ENCODE measurements around the gene CALM3. TPM values are rescaled to one million over a fixed set of nuclear protein-coding genes. Genes with fewer than 3 reads are reported as not detected.

Gene CALM3
- polyA plus RNA-seq, 3 donors, result 165 to 240 (median 177) TPM

DNA sequence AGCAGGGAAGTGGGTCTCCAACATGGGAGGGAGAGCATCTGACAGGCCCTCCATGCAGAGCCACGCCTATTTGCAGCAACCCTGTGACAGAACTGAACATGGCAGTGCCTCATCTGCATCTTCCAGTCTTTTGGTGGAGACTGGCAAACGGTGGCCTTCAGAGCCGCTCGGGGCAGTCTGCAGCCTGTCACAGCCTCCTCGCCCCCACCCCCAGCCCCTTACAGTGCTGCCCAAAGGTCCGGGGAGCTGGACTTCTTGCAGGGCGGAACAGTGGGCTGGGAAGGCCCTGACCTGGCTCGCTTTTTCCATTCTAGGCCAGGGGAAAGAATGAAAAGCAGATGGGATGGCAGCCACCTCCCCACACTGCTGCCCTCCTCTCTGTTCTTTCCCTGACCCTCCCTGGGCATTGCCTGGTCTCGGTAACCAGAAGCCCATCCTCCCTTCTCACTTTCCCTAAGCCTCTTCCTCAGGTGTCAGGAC is 2.7 kb downstream of the CALM3 start:
- peaks cover 40 to 48% of the 10 kb centered on the region in 2 donors for H3K36me3 Mint-ChIP-seq
- H3K9me3 ChIP-seq (replicated peaks in 1 of 2; ENCODE audit: control insufficient read depth in 1 of 2, insufficient read depth in 1 of 2, low read length in 2 of 2), result peaks cover 2 to 4% of the 10 kb centered on the region in 2 donors
- peak overlapping the region in 5 of 7 donors; percentile 8 to 79 (median 15) for H3K27ac Mint-ChIP-seq
- no peak overlapping the region for H3K4me3 ChIP-seq (replicated peaks in 1 of 3; ENCODE audit: low read depth in 2 of 3, low read length in 3 of 3)
- no peaks in the 10 kb centered on the region for H3K27me3 ChIP-seq (ENCODE audit: control insufficient read depth in 2 of 2, insufficient read depth in 2 of 2, low read length in 2 of 2)
- H3K4me3 Mint-ChIP-seq, result peak overlapping the region in 1 of 2 donors; percentile 23
- DNase-seq, result no peak
- H4K20me1 ChIP-seq (ENCODE audit: insufficient read depth, low read length), result peaks cover 69% of the 10 kb centered on the region
- no peak overlapping the region for H3K9ac ChIP-seq (ENCODE audit: insufficient read depth, low read length, poor library complexity, severe bottlenecking)
- peaks cover 52% of the 10 kb centered on the region for H3K79me2 ChIP-seq (ENCODE audit: insufficient read depth, low read length)
- TF ChIP-seq, protein P1, sequence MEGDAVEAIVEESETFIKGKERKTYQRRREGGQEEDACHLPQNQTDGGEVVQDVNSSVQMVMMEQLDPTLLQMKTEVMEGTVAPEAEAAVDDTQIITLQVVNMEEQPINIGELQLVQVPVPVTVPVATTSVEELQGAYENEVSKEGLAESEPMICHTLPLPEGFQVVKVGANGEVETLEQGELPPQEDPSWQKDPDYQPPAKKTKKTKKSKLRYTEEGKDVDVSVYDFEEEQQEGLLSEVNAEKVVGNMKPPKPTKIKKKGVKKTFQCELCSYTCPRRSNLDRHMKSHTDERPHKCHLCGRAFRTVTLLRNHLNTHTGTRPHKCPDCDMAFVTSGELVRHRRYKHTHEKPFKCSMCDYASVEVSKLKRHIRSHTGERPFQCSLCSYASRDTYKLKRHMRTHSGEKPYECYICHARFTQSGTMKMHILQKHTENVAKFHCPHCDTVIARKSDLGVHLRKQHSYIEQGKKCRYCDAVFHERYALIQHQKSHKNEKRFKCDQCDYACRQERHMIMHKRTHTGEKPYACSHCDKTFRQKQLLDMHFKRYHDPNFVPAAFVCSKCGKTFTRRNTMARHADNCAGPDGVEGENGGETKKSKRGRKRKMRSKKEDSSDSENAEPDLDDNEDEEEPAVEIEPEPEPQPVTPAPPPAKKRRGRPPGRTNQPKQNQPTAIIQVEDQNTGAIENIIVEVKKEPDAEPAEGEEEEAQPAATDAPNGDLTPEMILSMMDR (IDR thresholded peaks at IDR 0.05), result no peak
- H2AFZ ChIP-seq (ENCODE audit: insufficient read depth, low read depth, low read length, poor library complexity, severe bottlenecking), result no peak overlapping the region
- peaks cover 0 to 8% (median 6%) of the 10 kb centered on the region in 7 donors for H3K9me3 Mint-ChIP-seq
- peaks cover 30 to 36% of the 10 kb centered on the region in 2 donors for H3K4me1 ChIP-seq (ENCODE audit: control insufficient read depth in 1 of 2, insufficient read depth in 2 of 2, low read length in 2 of 2)
- peaks cover 39% of the 10 kb centered on the region for H3K4me1 Mint-ChIP-seq
- H3K27ac ChIP-seq (ENCODE audit: low read depth in 1 of 2, low read length in 2 of 2), result peak overlapping the region in 1 of 2 donors; percentile 8
- peaks cover 2 to 6% (median 6%) of the 10 kb centered on the region in 3 donors for H3K27me3 Mint-ChIP-seq (ENCODE audit: low read depth in 3 of 3)
- 93% methylated on average over 8 of the region's 9 CpGs for WGBS (ENCODE audit: insufficient coverage)
- peaks cover 35 to 40% of the 10 kb centered on the region in 2 donors for H3K36me3 ChIP-seq (replicated peaks in 1 of 2; ENCODE audit: control insufficient read depth in 1 of 2, insufficient read depth in 2 of 2, low read length in 2 of 2)
- H3K4me2 ChIP-seq (replicated peaks; ENCODE audit: extremely low read depth, low read length, poor library complexity, severe bottlenecking), result no peak overlapping the region
- intact Hi-C loops (cut with micrococcal nuclease), result loop anchor here in 1 of 2 donors (10.0 kb wide), 1 partner anchor 49 kb away; no protein-coding TSS in a partner anchor

DNA sequence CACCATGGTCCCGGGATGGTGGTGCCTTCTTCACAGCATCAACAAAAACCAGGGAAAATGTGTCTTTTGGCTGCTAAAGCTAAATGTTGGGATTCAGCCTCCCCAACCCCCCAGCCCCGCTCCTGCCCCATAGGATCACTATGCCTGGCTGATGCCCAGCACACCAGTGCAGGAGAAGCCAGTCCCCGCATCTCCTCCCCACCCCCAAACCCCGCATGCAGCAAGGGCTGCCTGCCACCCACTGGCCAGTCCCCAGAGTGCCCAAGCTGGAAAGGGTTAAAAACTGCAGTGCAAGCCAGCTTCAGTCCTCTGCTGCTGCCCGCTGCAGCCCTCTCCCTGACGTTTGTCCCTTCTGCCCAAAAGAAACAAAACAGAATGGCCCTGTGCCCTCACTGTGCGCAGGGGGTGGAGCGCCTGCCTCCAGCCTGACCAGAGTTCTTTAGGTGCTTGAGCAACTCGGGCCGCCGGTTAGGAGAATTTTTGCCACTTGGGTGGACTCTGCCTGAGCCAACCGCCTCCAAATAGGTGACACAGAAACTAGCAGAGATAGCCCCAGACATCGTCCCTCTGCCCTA is 3.7 kb downstream of the CALM3 start:
- Mint-ChIP-seq H3K4me1 (peaks cover 39% of the 10 kb centered on the region), H3K9me3 (peaks cover 0 to 3% (median 0%) of the 10 kb centered on the region in 7 donors), H3K36me3 (peaks cover 51 to 58% of the 10 kb centered on the region in 2 donors), H3K4me3 (no peak overlapping the region), H3K27ac (no peak overlapping the region), H3K27me3 (ENCODE audit: low read depth in 3 of 3) (peaks cover 5 to 6% (median 6%) of the 10 kb centered on the region in 3 donors)
- Histone ChIP-seq H2AFZ (ENCODE audit: insufficient read depth, low read depth, low read length, poor library complexity, severe bottlenecking) (no peak overlapping the region), H3K4me2 (replicated peaks; ENCODE audit: extremely low read depth, low read length, poor library complexity, severe bottlenecking) (no peak overlapping the region), H3K9me3 (replicated peaks in 1 of 2; ENCODE audit: control insufficient read depth in 1 of 2, insufficient read depth in 1 of 2, low read length in 2 of 2) (no peaks in the 10 kb centered on the region), H3K4me3 (replicated peaks in 1 of 3; ENCODE audit: low read depth in 2 of 3, low read length in 3 of 3) (no peak overlapping the region), H3K79me2 (ENCODE audit: insufficient read depth, low read length) (peaks cover 52% of the 10 kb centered on the region), H3K9ac (ENCODE audit: insufficient read depth, low read length, poor library complexity, severe bottlenecking) (no peak overlapping the region), H4K20me1 (ENCODE audit: insufficient read depth, low read length) (peaks cover 79% of the 10 kb centered on the region), H3K36me3 (replicated peaks in 1 of 2; ENCODE audit: control insufficient read depth in 1 of 2, insufficient read depth in 2 of 2, low read length in 2 of 2) (peaks cover 45 to 51% of the 10 kb centered on the region in 2 donors), H3K27ac (ENCODE audit: low read depth in 1 of 2, low read length in 2 of 2) (no peak overlapping the region), H3K27me3 (ENCODE audit: control insufficient read depth in 2 of 2, insufficient read depth in 2 of 2, low read length in 2 of 2) (no peaks in the 10 kb centered on the region), H3K4me1 (ENCODE audit: control insufficient read depth in 1 of 2, insufficient read depth in 2 of 2, low read length in 2 of 2) (peaks cover 29 to 34% of the 10 kb centered on the region in 2 donors)
- TF ChIP-seq, protein P1 (IDR thresholded peaks at IDR 0.05), result no peak
- WGBS (ENCODE audit: insufficient coverage), result 95% methylated on average over 11 of the region's 13 CpGs
- no peak for DNase-seq
- intact Hi-C loops (cut with micrococcal nuclease), result loop anchor here in 1 of 2 donors (10.0 kb wide), 1 partner anchor 50 kb away; no protein-coding TSS in a partner anchor

Measured in CD14-positive monocyte (primary cell).